ENCODE measurements around the gene STN1.

STN1 gene

GRCh38 chr10:103879831-103880230 lies 38.2 kb downstream of the STN1 start:
- DNase-seq (ENCODE audit: extremely low read depth, low read depth) = no peak
- no peak for TF ChIP-seq CTCF (IDR thresholded peaks at IDR 0.05; ENCODE audit: low read depth, low read length)

GRCh38 chr10:103879409-103879808 lies 38.6 kb downstream of the STN1 start:
- no peak for DNase-seq (ENCODE audit: extremely low read depth, low read depth)
- TF ChIP-seq CTCF (IDR thresholded peaks at IDR 0.05; ENCODE audit: low read depth, low read length) = no peak

GRCh38 chr10:103877861-103878260 lies 40.1 kb downstream of the STN1 start:
- TF ChIP-seq CTCF (IDR thresholded peaks at IDR 0.05; ENCODE audit: low read depth, low read length) = no peak
- no peak for DNase-seq (ENCODE audit: extremely low read depth, low read depth)

- no peak for TF ChIP-seq CTCF (IDR thresholded peaks at IDR 0.05; ENCODE audit: low read depth, low read length)
- DNase-seq (ENCODE audit: extremely low read depth, low read depth) = no peak
Measured at GRCh38 chr10:103876155-103876554, 41.8 kb downstream of the STN1 start.

GRCh38 chr10:103874730-103875129 lies 43.3 kb downstream of the STN1 start:
- no peak for TF ChIP-seq CTCF (IDR thresholded peaks at IDR 0.05; ENCODE audit: low read depth, low read length)
- no peak for DNase-seq (ENCODE audit: extremely low read depth, low read depth)

GRCh38 chr10:103872137-103872931 lies 45.6 kb downstream of the STN1 start:
- no peak for TF ChIP-seq CTCF (IDR thresholded peaks at IDR 0.05; ENCODE audit: low read depth, low read length)
- DNase-seq (ENCODE audit: extremely low read depth, low read depth) = no peak

- DNase-seq (ENCODE audit: extremely low read depth, low read depth) = no peak
- TF ChIP-seq CTCF (IDR thresholded peaks at IDR 0.05; ENCODE audit: low read depth, low read length) = no peak
Measured at GRCh38 chr10:103871006-103871405, 47.0 kb downstream of the STN1 start.
